Tibial nerve (tissue), 4 donors: ENCODE results near the gene TM9SF4.

Experiments used
- CTCF ChIP-seq, 5 experiments: fragments of 200-600 bp in 3 of 5; fragments of 450-650 bp in 2 of 5; sonication (generic) in 3 of 5; IDR thresholded peaks; one replicate each; pipeline ENCODE4 v1.5.1; 2016 to 2019; ENCODE audit warnings: antibody characterized with exemption in 5 of 5, mild to moderate bottlenecking in 3 of 5, moderate library complexity in 2 of 5
- EP300 ChIP-seq, 2 donors: sonication (generic); formaldehyde crosslinking; IDR thresholded peaks; one replicate each; pipeline ENCODE4 v1.6.1; 2017; ENCODE audit warnings: antibody characterized with exemption in 2 of 2, mild to moderate bottlenecking in 1 of 2
- POLR2A ChIP-seq, 2 donors: fragments of 450-650 bp; IDR thresholded peaks; one replicate each; pipeline ENCODE4 v1.6.1; 2017; ENCODE audit warnings: antibody characterized with exemption in 2 of 2, mild to moderate bottlenecking in 2 of 2, moderate library complexity in 2 of 2

DNA sequence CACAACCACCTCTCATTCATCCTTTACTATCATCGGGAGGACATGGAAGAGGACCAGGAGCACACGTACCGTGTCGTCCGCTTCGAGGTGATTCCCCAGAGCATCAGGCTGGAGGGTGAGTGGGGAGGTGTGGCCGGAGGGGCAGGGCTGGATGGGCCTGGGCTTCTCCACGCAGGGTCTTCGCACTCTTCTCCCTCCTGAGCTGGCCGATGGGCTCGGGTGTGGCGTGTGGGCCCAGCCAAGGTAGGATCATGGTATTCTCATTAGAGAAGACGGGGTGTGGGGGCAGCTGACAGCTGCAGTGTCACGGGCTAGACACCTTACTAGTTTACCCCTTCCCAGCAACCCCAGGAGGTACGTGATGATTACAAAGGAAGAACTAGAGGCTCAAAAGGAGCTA is 33.5 kb downstream of the TM9SF4 start:
- TF ChIP-seq CTCF (IDR thresholded peaks at IDR 0.05): no peak
- TF ChIP-seq EP300 (IDR thresholded peaks at IDR 0.05): no peak
- TF ChIP-seq POLR2A (IDR thresholded peaks at IDR 0.05): no peak
